ENCODE data around the gene TBC1D25. TPM values are rescaled to one million over a fixed set of nuclear protein-coding genes. Genes with fewer than 3 reads are reported as not detected.
"Not testable (repeated sequence)": the region's sequence is repeated elsewhere in the genome, so short reads cannot be mapped to it uniquely, and the experiment has no call there.

The TBC1D25 gene
- total RNA-seq, 1 donor from 2014 or later: 12.5 TPM

DNA sequence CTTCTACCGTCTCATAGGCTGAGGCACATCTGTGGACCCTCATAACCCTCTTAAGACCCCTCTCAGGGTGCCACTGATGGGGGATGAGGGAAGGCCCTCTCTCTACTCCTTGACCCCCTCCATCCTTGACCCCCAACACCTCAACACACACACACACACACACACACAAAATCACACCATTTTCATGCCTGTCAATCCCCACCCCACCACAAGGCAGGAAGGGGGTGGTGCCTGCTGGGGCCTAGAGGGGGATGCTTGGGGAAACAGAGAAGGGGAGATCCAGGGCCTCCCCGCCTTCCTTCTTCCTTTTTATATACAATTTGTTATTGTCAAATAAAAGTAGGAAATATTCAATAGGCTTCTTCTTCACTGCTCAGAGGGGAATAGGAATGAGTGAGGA lies 19.1 kb upstream of the TBC1D25 start:
- peaks cover 3% of the 10 kb centered on the region for H3K4me1 Mint-ChIP-seq (ENCODE audit: unreplicated experiment)
- peak overlapping the region; percentile 94 for H3K4me3 Mint-ChIP-seq (ENCODE audit: unreplicated experiment)
- TF ChIP-seq, protein P1, sequence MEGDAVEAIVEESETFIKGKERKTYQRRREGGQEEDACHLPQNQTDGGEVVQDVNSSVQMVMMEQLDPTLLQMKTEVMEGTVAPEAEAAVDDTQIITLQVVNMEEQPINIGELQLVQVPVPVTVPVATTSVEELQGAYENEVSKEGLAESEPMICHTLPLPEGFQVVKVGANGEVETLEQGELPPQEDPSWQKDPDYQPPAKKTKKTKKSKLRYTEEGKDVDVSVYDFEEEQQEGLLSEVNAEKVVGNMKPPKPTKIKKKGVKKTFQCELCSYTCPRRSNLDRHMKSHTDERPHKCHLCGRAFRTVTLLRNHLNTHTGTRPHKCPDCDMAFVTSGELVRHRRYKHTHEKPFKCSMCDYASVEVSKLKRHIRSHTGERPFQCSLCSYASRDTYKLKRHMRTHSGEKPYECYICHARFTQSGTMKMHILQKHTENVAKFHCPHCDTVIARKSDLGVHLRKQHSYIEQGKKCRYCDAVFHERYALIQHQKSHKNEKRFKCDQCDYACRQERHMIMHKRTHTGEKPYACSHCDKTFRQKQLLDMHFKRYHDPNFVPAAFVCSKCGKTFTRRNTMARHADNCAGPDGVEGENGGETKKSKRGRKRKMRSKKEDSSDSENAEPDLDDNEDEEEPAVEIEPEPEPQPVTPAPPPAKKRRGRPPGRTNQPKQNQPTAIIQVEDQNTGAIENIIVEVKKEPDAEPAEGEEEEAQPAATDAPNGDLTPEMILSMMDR (IDR thresholded peaks at IDR 0.05; ENCODE audit: unreplicated experiment): no peak
- peaks cover 3% of the 10 kb centered on the region for H3K27me3 Mint-ChIP-seq (ENCODE audit: unreplicated experiment)
- no peaks in the 10 kb centered on the region for H3K9me3 Mint-ChIP-seq (ENCODE audit: unreplicated experiment)
- H3K36me3 Mint-ChIP-seq (ENCODE audit: low read depth, unreplicated experiment): peaks cover 6% of the 10 kb centered on the region
- DNase-seq (ENCODE audit: low spot score): no peak
- H3K27ac Mint-ChIP-seq (ENCODE audit: unreplicated experiment): no peak overlapping the region

- H3K4me3 Mint-ChIP-seq (ENCODE audit: unreplicated experiment): peak overlapping the region; percentile 94
- no peaks in the 10 kb centered on the region for H3K9me3 Mint-ChIP-seq (ENCODE audit: unreplicated experiment)
- peaks cover 3% of the 10 kb centered on the region for H3K4me1 Mint-ChIP-seq (ENCODE audit: unreplicated experiment)
- H3K27ac Mint-ChIP-seq (ENCODE audit: unreplicated experiment): peak overlapping the region; percentile 36
- H3K27me3 Mint-ChIP-seq (ENCODE audit: unreplicated experiment): peaks cover 3% of the 10 kb centered on the region
- DNase-seq (ENCODE audit: low spot score): no peak
- TF ChIP-seq, protein P1 (IDR thresholded peaks at IDR 0.05; ENCODE audit: unreplicated experiment): no peak
- peaks cover 5% of the 10 kb centered on the region for H3K36me3 Mint-ChIP-seq (ENCODE audit: low read depth, unreplicated experiment)
Measured at GRCh38 chrX:48520976-48521352, 18.6 kb upstream of the TBC1D25 start.

GRCh38 chrX:48521353-48522243 lies 17.9 kb upstream of the TBC1D25 start, which contains the start of gene EBP:
TSS of gene EBP (plus strand) at chrX:48521808. CDS start at chrX:48523772, 1,964 bp downstream.
- Mint-ChIP-seq H3K36me3 (ENCODE audit: low read depth, unreplicated experiment) (peaks cover 2% of the 10 kb centered on the region), H3K4me3 (ENCODE audit: unreplicated experiment) (peak within 1 kb of the TSS; percentile 94), H3K9me3 (ENCODE audit: unreplicated experiment) (no peaks in the 10 kb centered on the region), H3K4me1 (ENCODE audit: unreplicated experiment) (peaks cover 3% of the 10 kb centered on the region), H3K27ac (ENCODE audit: unreplicated experiment) (peak within 1 kb of the TSS; percentile 36), H3K27me3 (ENCODE audit: unreplicated experiment) (peaks cover under 1% of the 10 kb centered on the region)
- DNase-seq (ENCODE audit: low spot score): peak; percentile 77
- TF ChIP-seq, protein P1 (IDR thresholded peaks at IDR 0.05; ENCODE audit: unreplicated experiment): no peak

- DNase-seq (ENCODE audit: low spot score): no peak
- H3K4me1 Mint-ChIP-seq (ENCODE audit: unreplicated experiment): peaks cover 3% of the 10 kb centered on the region
- H3K27ac Mint-ChIP-seq (ENCODE audit: unreplicated experiment): peak overlapping the region; percentile 30
- H3K27me3 Mint-ChIP-seq (ENCODE audit: unreplicated experiment): no peaks in the 10 kb centered on the region
- TF ChIP-seq, protein P1 (IDR thresholded peaks at IDR 0.05; ENCODE audit: unreplicated experiment): no peak
- H3K4me3 Mint-ChIP-seq (ENCODE audit: unreplicated experiment): peak overlapping the region; percentile 94
- no peaks in the 10 kb centered on the region for H3K9me3 Mint-ChIP-seq (ENCODE audit: unreplicated experiment)
- peaks cover 4% of the 10 kb centered on the region for H3K36me3 Mint-ChIP-seq (ENCODE audit: low read depth, unreplicated experiment)
Measured at GRCh38 chrX:48522291-48522690, 17.2 kb upstream of the TBC1D25 start.

DNA sequence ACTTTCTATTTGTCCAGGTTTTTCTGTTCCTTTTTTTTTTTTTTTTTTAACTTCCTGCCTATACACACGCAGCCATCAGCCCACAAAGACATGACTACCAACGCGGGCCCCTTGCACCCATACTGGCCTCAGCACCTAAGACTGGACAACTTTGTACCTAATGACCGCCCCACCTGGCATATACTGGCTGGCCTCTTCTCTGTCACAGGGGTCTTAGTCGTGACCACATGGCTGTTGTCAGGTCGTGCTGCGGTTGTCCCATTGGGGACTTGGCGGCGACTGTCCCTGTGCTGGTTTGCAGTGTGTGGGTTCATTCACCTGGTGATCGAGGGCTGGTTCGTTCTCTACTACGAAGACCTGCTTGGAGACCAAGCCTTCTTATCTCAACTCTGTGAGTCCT lies 15.8 kb upstream of the TBC1D25 start:
- H3K9me3 Mint-ChIP-seq (ENCODE audit: unreplicated experiment): no peaks in the 10 kb centered on the region
- H3K36me3 Mint-ChIP-seq (ENCODE audit: low read depth, unreplicated experiment): peaks cover 12% of the 10 kb centered on the region
- TF ChIP-seq, protein P1 (IDR thresholded peaks at IDR 0.05; ENCODE audit: unreplicated experiment): no peak
- no peaks in the 10 kb centered on the region for H3K27me3 Mint-ChIP-seq (ENCODE audit: unreplicated experiment)
- H3K4me3 Mint-ChIP-seq (ENCODE audit: unreplicated experiment): peak overlapping the region; percentile 62
- no peak for DNase-seq (ENCODE audit: low spot score)
- no peak overlapping the region for H3K27ac Mint-ChIP-seq (ENCODE audit: unreplicated experiment)
- H3K4me1 Mint-ChIP-seq (ENCODE audit: unreplicated experiment): peaks cover 3% of the 10 kb centered on the region

GRCh38 chrX:48525853-48526252 lies 13.7 kb upstream of the TBC1D25 start:
- H3K9me3 Mint-ChIP-seq (ENCODE audit: unreplicated experiment): not testable (repeated sequence)

More at GRCh38 chrX:48525853-48526252, 13.7 kb upstream of the TBC1D25 start:
- H3K4me3 Mint-ChIP-seq (ENCODE audit: unreplicated experiment); H3K27ac Mint-ChIP-seq (ENCODE audit: unreplicated experiment); DNase-seq (ENCODE audit: low spot score); H3K4me1 Mint-ChIP-seq (ENCODE audit: unreplicated experiment); H3K27me3 Mint-ChIP-seq (ENCODE audit: unreplicated experiment): not testable (repeated sequence)
- H3K36me3 Mint-ChIP-seq (ENCODE audit: low read depth, unreplicated experiment): peaks cover 14% of the 10 kb centered on the region
